Large intestine (tissue), 3 donors: ENCODE data around the gene SHF. TPM values are rescaled to one million over a fixed set of nuclear protein-coding genes. Genes with fewer than 3 reads are reported as not detected.

Source experiments
- DNase-seq, 2 donors: peaks; one replicate each; pipeline versions ENCODE4 v3.0.0 to v3.0.0-alpha.2; 2013
- H3K27ac ChIP-seq: one replicate; pipeline ENCODE4 v1.5.1; 2013; ENCODE audit warnings: low read length
- H3K27me3 ChIP-seq: 2 replicates; pipeline ENCODE4 v1.6.1; 2013; ENCODE audit warnings: low read length; ENCODE audit not compliant: control insufficient read depth, insufficient read depth
- H3K36me3 ChIP-seq: 2 replicates; pipeline ENCODE4 v1.6.1; 2013; ENCODE audit warnings: low read length; ENCODE audit not compliant: control insufficient read depth, insufficient read depth
- H3K4me1 ChIP-seq: one replicate; pipeline ENCODE4 v1.6.1; 2013; ENCODE audit warnings: low read length; ENCODE audit not compliant: control insufficient read depth, insufficient read depth
- H3K4me3 ChIP-seq: one replicate; pipeline ENCODE4 v1.5.1; 2013; ENCODE audit warnings: low read length
- H3K9me3 ChIP-seq: one replicate; pipeline ENCODE4 v1.6.1; 2013; ENCODE audit warnings: mild to moderate bottlenecking, low read depth, low read length, moderate library complexity; ENCODE audit not compliant: control insufficient read depth
- WGBS: methylation state at CpG from one replicate; pipeline ENCODE4 v1.1.5; 2013; ENCODE audit warnings: low lambda C conversion rate; ENCODE audit not compliant: insufficient coverage; 5-methylcytosine and 5-hydroxymethylcytosine counted together
- polyA plus RNA-seq: library from polyadenylated mRNA; unstranded; fragments of 120-200 nt; gene quantifications from one replicate; pipeline ENCODE4 v1.2.1, GENCODE V29; 2013

SHF gene
- polyA plus RNA-seq, 1 donor: 13.4 TPM

DNA sequence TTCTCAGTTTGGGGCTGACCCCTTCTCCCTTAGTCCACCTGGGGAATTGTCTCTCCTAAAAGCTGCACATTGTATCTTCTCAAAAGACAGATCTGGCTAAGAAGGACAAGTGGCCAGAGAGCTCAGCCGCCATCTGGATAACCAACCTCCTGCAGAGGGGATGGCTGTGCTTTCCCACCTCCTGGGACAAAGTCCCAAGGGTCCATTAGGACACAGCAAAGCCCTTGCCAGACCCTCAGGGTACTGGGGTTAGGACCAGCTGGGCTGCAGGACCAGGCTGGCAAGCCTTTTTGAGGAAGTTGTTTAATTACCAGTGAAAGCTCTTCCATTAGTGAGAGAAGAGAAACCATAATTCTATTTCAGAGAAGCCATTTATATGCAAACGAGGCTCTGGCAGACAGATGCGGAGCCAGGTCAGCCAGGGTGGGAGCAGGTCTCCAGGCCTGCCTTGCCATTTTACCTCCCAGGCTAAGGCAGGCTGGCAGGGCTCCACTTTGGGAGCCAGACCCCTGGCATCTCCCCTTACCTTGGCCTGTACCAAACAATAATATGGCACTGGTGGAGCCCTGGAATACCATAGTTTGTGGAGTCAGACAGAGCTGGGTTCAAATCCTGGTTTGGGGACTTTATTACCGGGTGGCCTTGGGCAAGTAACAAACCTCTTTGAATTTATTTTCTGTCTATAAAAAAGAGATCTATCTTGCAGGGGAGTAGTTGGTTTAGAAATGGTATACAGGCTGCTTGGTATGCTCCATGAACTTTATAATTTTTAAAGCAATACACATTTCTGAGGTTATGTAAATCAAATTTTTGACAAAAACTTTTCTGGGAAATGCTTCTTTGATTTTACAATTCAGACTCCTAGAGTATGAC is 17.9 kb downstream of the SHF start:
- H3K9me3 ChIP-seq: no peaks in the 10 kb centered on the region
- no peak overlapping the region for H3K4me3 ChIP-seq
- DNase-seq: no peak
- peaks cover 12% of the 10 kb centered on the region for H3K36me3 ChIP-seq
- peaks cover under 1% of the 10 kb centered on the region for H3K4me1 ChIP-seq
- no peaks in the 10 kb centered on the region for H3K27me3 ChIP-seq
- H3K27ac ChIP-seq: no peak overlapping the region
- no CpG with 5 or more reads among the region's 4 CpGs for WGBS

- H3K9me3 ChIP-seq: no peaks in the 10 kb centered on the region
- no peaks in the 10 kb centered on the region for H3K27me3 ChIP-seq
- DNase-seq: no peak
- H3K27ac ChIP-seq: no peak overlapping the region
- WGBS: no CpG with 5 or more reads among the region's 9 CpGs
- H3K36me3 ChIP-seq: peaks cover 12% of the 10 kb centered on the region
- no peaks in the 10 kb centered on the region for H3K4me1 ChIP-seq
- no peak overlapping the region for H3K4me3 ChIP-seq
Observed at GRCh38 chr15:45168751-45169551, 18.8 kb downstream of the SHF start.

- Histone ChIP-seq H3K27ac (no peak overlapping the region), H3K27me3 (no peaks in the 10 kb centered on the region), H3K9me3 (no peaks in the 10 kb centered on the region), H3K36me3 (peaks cover 7% of the 10 kb centered on the region), H3K4me3 (no peak overlapping the region), H3K4me1 (peaks cover 2% of the 10 kb centered on the region)
- no peak for DNase-seq
- WGBS: no CpG with 5 or more reads among the region's 4 CpGs
Observed at GRCh38 chr15:45168286-45168685, 19.5 kb downstream of the SHF start.

- DNase-seq: no peak
- Histone ChIP-seq H3K4me3 (peak overlapping the region; percentile 69), H3K27me3 (no peaks in the 10 kb centered on the region), H3K4me1 (peaks cover 6% of the 10 kb centered on the region), H3K36me3 (peaks cover 7% of the 10 kb centered on the region), H3K27ac (peak overlapping the region; percentile 79), H3K9me3 (no peaks in the 10 kb centered on the region)
- no CpG with 5 or more reads among the region's 9 CpGs for WGBS
Observed at GRCh38 chr15:45167631-45168205, 20.0 kb downstream of the SHF start.

GRCh38 chr15:45166834-45167630 is 20.7 kb downstream of the SHF start:
- Histone ChIP-seq H3K27me3 (no peaks in the 10 kb centered on the region), H3K36me3 (peaks cover 7% of the 10 kb centered on the region), H3K27ac (peak overlapping the region; percentile 79), H3K9me3 (no peaks in the 10 kb centered on the region), H3K4me3 (peak overlapping the region; percentile 69), H3K4me1 (peaks cover 8% of the 10 kb centered on the region)
- WGBS: no CpG with 5 or more reads among the region's 79 CpGs
- peak; percentile 81 to 83 for DNase-seq

DNA sequence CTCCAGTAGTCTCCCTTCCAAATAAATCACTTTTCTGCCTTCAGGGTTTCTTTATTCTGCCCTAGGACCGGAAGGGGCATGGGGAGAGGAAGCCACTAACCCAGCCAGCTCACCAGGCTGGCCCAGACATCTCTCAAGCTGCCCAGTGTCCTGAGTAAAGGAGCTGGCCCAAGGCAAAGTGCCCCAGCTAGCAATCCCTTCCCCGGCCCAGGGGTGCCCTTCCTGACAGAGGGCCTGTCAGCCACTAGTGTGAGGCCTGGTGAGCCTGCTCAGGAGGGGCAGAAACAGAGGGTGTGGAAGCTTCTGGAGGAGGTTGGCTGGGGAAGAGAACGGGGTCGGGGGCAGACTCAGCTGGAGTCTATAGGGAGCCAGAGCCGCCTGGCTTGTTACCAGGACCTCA is 22.2 kb downstream of the SHF start:
- no peaks in the 10 kb centered on the region for H3K27me3 ChIP-seq
- no peaks in the 10 kb centered on the region for H3K36me3 ChIP-seq

GRCh38 chr15:45164914-45165313 is 22.9 kb downstream of the SHF start:
- Histone ChIP-seq H3K27me3 (no peaks in the 10 kb centered on the region), H3K27ac (no peak overlapping the region), H3K4me3 (no peak overlapping the region), H3K9me3 (no peaks in the 10 kb centered on the region), H3K36me3 (no peaks in the 10 kb centered on the region), H3K4me1 (peaks cover 8% of the 10 kb centered on the region)
- no CpG with 5 or more reads among the region's 1 CpG for WGBS
- DNase-seq: no peak

More for the DNA sequence above, 22.2 kb downstream of the SHF start:
- no peak for DNase-seq
- no peak overlapping the region for H3K4me3 ChIP-seq
- WGBS: no CpG with 5 or more reads among the region's 5 CpGs
- H3K9me3 ChIP-seq: no peaks in the 10 kb centered on the region
- peaks cover 8% of the 10 kb centered on the region for H3K4me1 ChIP-seq
- no peak overlapping the region for H3K27ac ChIP-seq

DNA sequence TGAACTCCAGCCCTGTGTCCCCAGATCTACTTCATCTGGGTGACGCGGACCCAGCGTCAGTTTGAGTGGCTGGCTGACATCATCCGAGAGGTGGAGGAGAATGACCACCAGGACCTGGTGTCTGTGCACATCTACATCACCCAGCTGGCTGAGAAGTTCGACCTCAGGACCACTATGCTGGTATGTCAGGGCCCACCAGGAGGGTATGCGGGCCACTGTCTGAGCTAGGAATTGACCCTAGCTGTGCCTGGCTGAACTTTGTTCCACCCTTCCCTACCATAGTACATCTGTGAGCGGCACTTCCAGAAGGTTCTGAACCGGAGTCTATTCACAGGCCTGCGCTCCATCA is 24.3 kb downstream of the SHF start:
- Histone ChIP-seq H3K9me3 (no peaks in the 10 kb centered on the region), H3K4me3 (no peak overlapping the region), H3K36me3 (no peaks in the 10 kb centered on the region), H3K4me1 (peaks cover 8% of the 10 kb centered on the region), H3K27ac (no peak overlapping the region), H3K27me3 (no peaks in the 10 kb centered on the region)
- DNase-seq: no peak
- WGBS: no CpG with 5 or more reads among the region's 9 CpGs

GRCh38 chr15:45162771-45163507 is 24.8 kb downstream of the SHF start:
- no peak overlapping the region for H3K4me3 ChIP-seq
- H3K9me3 ChIP-seq: no peaks in the 10 kb centered on the region
- H3K36me3 ChIP-seq: no peaks in the 10 kb centered on the region
- H3K27ac ChIP-seq: no peak overlapping the region
- DNase-seq: peak; percentile 72 to 79
- H3K27me3 ChIP-seq: no peaks in the 10 kb centered on the region
- WGBS: no CpG with 5 or more reads among the region's 7 CpGs
- H3K4me1 ChIP-seq: peaks cover 8% of the 10 kb centered on the region
